ENCODE measurements around the gene DGKB. TPM values are rescaled to one million over a fixed set of nuclear protein-coding genes. Genes with fewer than 3 reads are reported as not detected.

DGKB gene
- total RNA-seq, 5 donors from 2014 or later (not counting 1 experiment from before 2014, with no cell fraction given): not detected

GRCh38 chr7:14762561-14762960 lies 140.0 kb downstream of the DGKB start:
- H3K4me3 ChIP-seq (ENCODE audit: control insufficient read depth in 1 of 2, extremely low read depth in 1 of 2, low read length in 1 of 2): no peak overlapping the region
- no peak overlapping the region for H3K27ac ChIP-seq (ENCODE audit: low read length)
- Mint-ChIP-seq H3K27me3 (no peaks in the 10 kb centered on the region), H3K4me3 (no peak overlapping the region), H3K27ac (no peak overlapping the region), H3K4me1 (no peaks in the 10 kb centered on the region), H3K36me3 (no peaks in the 10 kb centered on the region), H3K9me3 (peaks cover 0 to 11% (median 0%) of the 10 kb centered on the region in 3 donors)
- H3K9me3 ChIP-seq: peaks cover 3% of the 10 kb centered on the region
- ATAC-seq (replicated peaks in 1 of 4) (no peak), DNase-seq (no peak)
- no peaks in the 10 kb centered on the region for H3K27me3 ChIP-seq (replicated peaks in 1 of 2; ENCODE audit: control insufficient read depth in 2 of 2, extremely low read depth in 1 of 2, insufficient read depth in 2 of 2, low read length in 1 of 2)
- no peaks in the 10 kb centered on the region for H3K36me3 ChIP-seq (ENCODE audit: control insufficient read depth in 2 of 2, extremely low read depth in 1 of 2, insufficient read depth in 1 of 2, low read length in 1 of 2)
- WGBS (ENCODE audit: insufficient coverage): no CpG with 5 or more reads among the region's 1 CpG
- ChIA-PET POLR2A (no interaction called here), CTCF (interaction anchor here in 1 of 2 donors (0.6 kb wide), 1 partner anchor 8 kb away, joined by 3 read pairs; no protein-coding TSS in a partner anchor)
- H3K4me1 ChIP-seq (ENCODE audit: control insufficient read depth in 1 of 2, extremely low read depth in 1 of 2, insufficient read depth in 2 of 2, low read length in 2 of 2): no peaks in the 10 kb centered on the region

- Mint-ChIP-seq H3K27ac (no peak overlapping the region), H3K4me1 (no peaks in the 10 kb centered on the region), H3K9me3 (peaks cover 0 to 11% (median 0%) of the 10 kb centered on the region in 3 donors), H3K4me3 (no peak overlapping the region), H3K36me3 (no peaks in the 10 kb centered on the region), H3K27me3 (no peaks in the 10 kb centered on the region)
- WGBS (ENCODE audit: insufficient coverage): 79% methylated on average over 3 of the region's 4 CpGs
- H3K4me1 ChIP-seq (ENCODE audit: control insufficient read depth in 1 of 2, extremely low read depth in 1 of 2, insufficient read depth in 2 of 2, low read length in 2 of 2): no peaks in the 10 kb centered on the region
- H3K9me3 ChIP-seq: peaks cover 3% of the 10 kb centered on the region
- no peak for DNase-seq
- H3K27ac ChIP-seq (ENCODE audit: low read length): no peak overlapping the region
- POLR2A ChIA-PET: no interaction called here
- CTCF ChIA-PET: interaction anchor here in 1 of 2 donors (0.6 kb wide), 1 partner anchor 8 kb away, joined by 3 read pairs; no protein-coding TSS in a partner anchor
- no peak overlapping the region for H3K4me3 ChIP-seq (ENCODE audit: control insufficient read depth in 1 of 2, extremely low read depth in 1 of 2, low read length in 1 of 2)
- H3K36me3 ChIP-seq (ENCODE audit: control insufficient read depth in 2 of 2, extremely low read depth in 1 of 2, insufficient read depth in 1 of 2, low read length in 1 of 2): no peaks in the 10 kb centered on the region
- ATAC-seq (replicated peaks in 1 of 4): no peak
- no peaks in the 10 kb centered on the region for H3K27me3 ChIP-seq (replicated peaks in 1 of 2; ENCODE audit: control insufficient read depth in 2 of 2, extremely low read depth in 1 of 2, insufficient read depth in 2 of 2, low read length in 1 of 2)
These were observed 140.8 kb downstream of the DGKB start for GRCh38 chr7:14761510-14762296.

GRCh38 chr7:14760730-14761478 lies 141.6 kb downstream of the DGKB start:
- ATAC-seq (replicated peaks in 1 of 4) (no peak), DNase-seq (no peak)
- POLR2A ChIA-PET: no interaction called here
- H3K27ac Mint-ChIP-seq: no peak overlapping the region
- CTCF ChIA-PET: no interaction called here
- Histone ChIP-seq H3K27me3 (replicated peaks in 1 of 2; ENCODE audit: control insufficient read depth in 2 of 2, extremely low read depth in 1 of 2, insufficient read depth in 2 of 2, low read length in 1 of 2) (no peaks in the 10 kb centered on the region), H3K27ac (ENCODE audit: low read length) (no peak overlapping the region), H3K9me3 (peaks cover 3% of the 10 kb centered on the region), H3K36me3 (ENCODE audit: control insufficient read depth in 2 of 2, extremely low read depth in 1 of 2, insufficient read depth in 1 of 2, low read length in 1 of 2) (no peaks in the 10 kb centered on the region), H3K4me3 (ENCODE audit: control insufficient read depth in 1 of 2, extremely low read depth in 1 of 2, low read length in 1 of 2) (no peak overlapping the region), H3K4me1 (ENCODE audit: control insufficient read depth in 1 of 2, extremely low read depth in 1 of 2, insufficient read depth in 2 of 2, low read length in 2 of 2) (no peaks in the 10 kb centered on the region)
- 100% methylated on average over 2 of the region's 3 CpGs for WGBS (ENCODE audit: insufficient coverage)
- no peaks in the 10 kb centered on the region for H3K27me3 Mint-ChIP-seq
- H3K9me3 Mint-ChIP-seq: peaks cover 0 to 7% (median 0%) of the 10 kb centered on the region in 3 donors
- H3K4me1 Mint-ChIP-seq: no peaks in the 10 kb centered on the region
- H3K36me3 Mint-ChIP-seq: no peaks in the 10 kb centered on the region
- H3K4me3 Mint-ChIP-seq: no peak overlapping the region

- Mint-ChIP-seq H3K9me3 (peaks cover 0 to 7% (median 0%) of the 10 kb centered on the region in 3 donors), H3K36me3 (no peaks in the 10 kb centered on the region), H3K27me3 (no peaks in the 10 kb centered on the region), H3K4me3 (no peak overlapping the region), H3K27ac (no peak overlapping the region), H3K4me1 (no peaks in the 10 kb centered on the region)
- DNase-seq: no peak
- no peak for ATAC-seq (replicated peaks in 1 of 4)
- H3K4me3 ChIP-seq (ENCODE audit: control insufficient read depth in 1 of 2, extremely low read depth in 1 of 2, low read length in 1 of 2): no peak overlapping the region
- WGBS (ENCODE audit: insufficient coverage): no CpG with 5 or more reads among the region's 5 CpGs
- H3K27me3 ChIP-seq (replicated peaks in 1 of 2; ENCODE audit: control insufficient read depth in 2 of 2, extremely low read depth in 1 of 2, insufficient read depth in 2 of 2, low read length in 1 of 2): no peaks in the 10 kb centered on the region
- H3K4me1 ChIP-seq (ENCODE audit: control insufficient read depth in 1 of 2, extremely low read depth in 1 of 2, insufficient read depth in 2 of 2, low read length in 2 of 2): no peaks in the 10 kb centered on the region
- H3K36me3 ChIP-seq (ENCODE audit: control insufficient read depth in 2 of 2, extremely low read depth in 1 of 2, insufficient read depth in 1 of 2, low read length in 1 of 2): no peaks in the 10 kb centered on the region
- peaks cover 3% of the 10 kb centered on the region for H3K9me3 ChIP-seq
- POLR2A ChIA-PET: no interaction called here
- H3K27ac ChIP-seq (ENCODE audit: low read length): no peak overlapping the region
- CTCF ChIA-PET: interaction anchor here in 1 of 2 donors (0.6 kb wide), 1 partner anchor 729 kb away, joined by 3 read pairs; no protein-coding TSS in a partner anchor
These were observed 142.8 kb downstream of the DGKB start for GRCh38 chr7:14759785-14760184.

GRCh38 chr7:14754631-14755030 lies 147.9 kb downstream of the DGKB start:
- Histone ChIP-seq H3K36me3 (ENCODE audit: control insufficient read depth in 2 of 2, extremely low read depth in 1 of 2, insufficient read depth in 1 of 2, low read length in 1 of 2) (no peaks in the 10 kb centered on the region), H3K9me3 (no peaks in the 10 kb centered on the region), H3K4me3 (ENCODE audit: control insufficient read depth in 1 of 2, extremely low read depth in 1 of 2, low read length in 1 of 2) (no peak overlapping the region), H3K27ac (ENCODE audit: low read length) (no peak overlapping the region), H3K27me3 (replicated peaks in 1 of 2; ENCODE audit: control insufficient read depth in 2 of 2, extremely low read depth in 1 of 2, insufficient read depth in 2 of 2, low read length in 1 of 2) (no peaks in the 10 kb centered on the region), H3K4me1 (ENCODE audit: control insufficient read depth in 1 of 2, extremely low read depth in 1 of 2, insufficient read depth in 2 of 2, low read length in 2 of 2) (no peaks in the 10 kb centered on the region)
- Mint-ChIP-seq H3K36me3 (no peaks in the 10 kb centered on the region), H3K27ac (no peak overlapping the region), H3K27me3 (no peaks in the 10 kb centered on the region), H3K9me3 (peaks cover 0 to 2% (median 0%) of the 10 kb centered on the region in 3 donors), H3K4me1 (no peaks in the 10 kb centered on the region), H3K4me3 (no peak overlapping the region)
- DNase-seq (no peak), ATAC-seq (replicated peaks in 1 of 4) (no peak)
- CTCF ChIA-PET: no interaction called here
- WGBS (ENCODE audit: insufficient coverage): no CpG with 5 or more reads among the region's 1 CpG
- POLR2A ChIA-PET: no interaction called here

- H3K27ac Mint-ChIP-seq: no peak overlapping the region
- no peaks in the 10 kb centered on the region for H3K36me3 Mint-ChIP-seq
- Histone ChIP-seq H3K27me3 (replicated peaks in 1 of 2; ENCODE audit: control insufficient read depth in 2 of 2, extremely low read depth in 1 of 2, insufficient read depth in 2 of 2, low read length in 1 of 2) (no peaks in the 10 kb centered on the region), H3K4me1 (ENCODE audit: control insufficient read depth in 1 of 2, extremely low read depth in 1 of 2, insufficient read depth in 2 of 2, low read length in 2 of 2) (no peaks in the 10 kb centered on the region), H3K9me3 (no peaks in the 10 kb centered on the region), H3K27ac (ENCODE audit: low read length) (no peak overlapping the region), H3K4me3 (ENCODE audit: control insufficient read depth in 1 of 2, extremely low read depth in 1 of 2, low read length in 1 of 2) (no peak overlapping the region), H3K36me3 (ENCODE audit: control insufficient read depth in 2 of 2, extremely low read depth in 1 of 2, insufficient read depth in 1 of 2, low read length in 1 of 2) (no peaks in the 10 kb centered on the region)
- CTCF ChIA-PET: no interaction called here
- WGBS (ENCODE audit: insufficient coverage): no CpG with 5 or more reads among the region's 3 CpGs
- POLR2A ChIA-PET: no interaction called here
- H3K4me3 Mint-ChIP-seq: no peak overlapping the region
- H3K4me1 Mint-ChIP-seq: no peaks in the 10 kb centered on the region
- H3K9me3 Mint-ChIP-seq: peaks cover 0 to 2% (median 0%) of the 10 kb centered on the region in 3 donors
- no peaks in the 10 kb centered on the region for H3K27me3 Mint-ChIP-seq
- ATAC-seq (replicated peaks in 1 of 4) (no peak), DNase-seq (no peak)
These were observed 150.2 kb downstream of the DGKB start for GRCh38 chr7:14752301-14752700.
